GM19468 (cell line): Measurements from ENCODE around the gene PITPNM3.

ENCODE experiments used
- ATAC-seq: cut with Tn5 transposase; IDR thresholded peaks from one replicate; pipeline ENCODE4 v1.9.1; 2021; ENCODE audit warnings: mild to moderate bottlenecking, moderate library complexity, moderate number of reproducible peaks; ENCODE audit not compliant: unreplicated experiment; ENCODE audit errors: extremely low read depth

Gene PITPNM3

GRCh38 chr17:6505425-6506142, 50.8 kb downstream of the PITPNM3 start:
- ATAC-seq: no peak

- no peak for ATAC-seq
Observed at GRCh38 chr17:6503641-6504195, 52.6 kb downstream of the PITPNM3 start.

- ATAC-seq: no peak
Observed at GRCh38 chr17:6502871-6503509, 53.4 kb downstream of the PITPNM3 start.

GRCh38 chr17:6502142-6502541, 54.2 kb downstream of the PITPNM3 start:
- ATAC-seq: no peak

GRCh38 chr17:6501359-6501758, 55.0 kb downstream of the PITPNM3 start:
- no peak for ATAC-seq

GRCh38 chr17:6498901-6499540, 57.3 kb downstream of the PITPNM3 start:
- no peak for ATAC-seq

- no peak for ATAC-seq
Observed at GRCh38 chr17:6498356-6498755, 58.0 kb downstream of the PITPNM3 start.

DNA sequence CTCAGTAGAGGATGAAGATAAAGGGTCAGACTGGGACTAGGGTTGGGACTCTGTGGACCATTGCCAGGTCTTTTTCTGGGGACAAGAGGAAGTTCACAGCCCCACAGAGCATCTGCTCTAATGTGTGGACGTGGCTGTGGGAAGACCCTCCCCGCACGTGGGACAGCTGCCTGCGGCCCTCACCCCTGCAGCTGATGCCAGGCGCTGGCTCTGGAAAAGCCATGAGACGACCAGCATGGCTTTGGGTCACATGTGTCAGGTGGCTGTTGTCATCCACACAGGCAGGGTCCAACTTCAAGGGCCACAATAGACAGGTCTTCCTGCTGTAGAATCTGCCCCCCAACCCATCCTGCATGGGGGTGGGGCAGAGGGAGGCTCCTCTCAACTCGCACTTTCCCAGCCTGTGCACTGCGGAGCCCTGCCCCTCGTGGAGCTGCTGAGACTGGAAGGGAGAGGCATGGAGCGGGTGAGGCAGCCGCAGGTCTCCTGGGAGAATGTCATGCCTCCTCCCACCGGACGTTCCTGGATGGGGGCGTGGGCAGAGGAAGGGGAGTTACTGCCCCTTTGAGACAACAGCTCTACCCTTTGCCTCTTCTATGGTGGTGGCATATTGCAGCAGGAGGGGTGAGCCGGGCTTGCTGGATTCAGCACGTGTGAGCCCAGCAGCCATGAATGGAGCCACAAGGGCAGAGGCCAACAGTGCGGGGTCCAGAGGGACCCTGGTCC, 58.7 kb downstream of the PITPNM3 start:
- ATAC-seq: no peak

DNA sequence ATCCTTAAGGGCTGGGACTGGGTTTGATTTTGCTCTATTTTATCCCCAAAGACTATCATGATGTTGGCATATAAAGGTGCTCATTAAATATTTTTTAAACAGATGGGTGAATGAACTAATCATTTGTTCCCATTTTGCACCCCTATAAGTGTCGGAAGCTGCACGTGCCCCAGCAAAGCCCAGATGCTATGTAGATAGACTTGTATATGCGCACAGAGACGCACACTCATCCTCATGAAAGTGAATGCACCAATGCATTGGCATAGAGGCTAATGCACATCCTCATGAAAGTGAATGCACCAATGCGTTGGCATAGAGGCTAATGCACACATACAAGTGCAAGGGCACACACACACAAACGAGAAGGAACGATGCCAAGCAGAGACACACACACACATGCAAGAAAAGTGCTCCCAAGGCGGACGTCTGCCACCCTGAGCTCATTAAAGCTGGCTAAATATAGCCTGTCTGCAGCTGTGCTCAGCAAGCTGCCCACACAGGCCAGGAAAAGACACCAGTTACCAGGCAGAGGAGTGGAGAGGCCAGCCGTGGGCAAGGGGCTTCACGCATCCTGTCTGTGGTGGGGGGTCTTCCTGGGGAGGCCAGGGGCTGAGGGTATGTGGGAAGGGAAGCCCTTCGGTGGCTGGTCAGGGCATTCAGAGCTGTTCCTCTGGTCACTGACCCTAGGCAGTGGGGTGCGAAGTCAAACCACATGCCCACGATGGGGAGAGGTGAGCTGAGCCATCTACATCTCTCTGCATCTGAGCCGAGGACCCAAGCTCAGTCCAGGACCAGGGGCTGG, 59.5 kb downstream of the PITPNM3 start:
- ATAC-seq: no peak

DNA sequence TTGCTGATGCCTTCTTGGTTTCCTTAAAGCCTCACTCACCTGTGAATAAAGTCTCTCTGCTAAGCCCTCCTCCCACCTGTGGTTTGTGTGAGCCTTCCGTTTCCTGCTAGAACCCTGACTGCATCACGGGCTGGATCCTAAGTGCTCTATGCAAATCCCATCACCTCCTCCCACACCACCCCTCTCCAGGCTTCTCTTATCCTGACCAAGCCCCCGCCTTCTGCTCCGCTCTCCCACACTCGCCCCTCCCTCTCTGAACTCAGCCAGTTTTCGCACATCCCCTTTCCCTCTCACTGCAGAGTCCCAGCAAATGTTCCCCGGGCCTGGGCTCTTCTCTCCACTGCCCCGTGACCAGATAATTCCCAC, 60.3 kb downstream of the PITPNM3 start:
- no peak for ATAC-seq

DNA sequence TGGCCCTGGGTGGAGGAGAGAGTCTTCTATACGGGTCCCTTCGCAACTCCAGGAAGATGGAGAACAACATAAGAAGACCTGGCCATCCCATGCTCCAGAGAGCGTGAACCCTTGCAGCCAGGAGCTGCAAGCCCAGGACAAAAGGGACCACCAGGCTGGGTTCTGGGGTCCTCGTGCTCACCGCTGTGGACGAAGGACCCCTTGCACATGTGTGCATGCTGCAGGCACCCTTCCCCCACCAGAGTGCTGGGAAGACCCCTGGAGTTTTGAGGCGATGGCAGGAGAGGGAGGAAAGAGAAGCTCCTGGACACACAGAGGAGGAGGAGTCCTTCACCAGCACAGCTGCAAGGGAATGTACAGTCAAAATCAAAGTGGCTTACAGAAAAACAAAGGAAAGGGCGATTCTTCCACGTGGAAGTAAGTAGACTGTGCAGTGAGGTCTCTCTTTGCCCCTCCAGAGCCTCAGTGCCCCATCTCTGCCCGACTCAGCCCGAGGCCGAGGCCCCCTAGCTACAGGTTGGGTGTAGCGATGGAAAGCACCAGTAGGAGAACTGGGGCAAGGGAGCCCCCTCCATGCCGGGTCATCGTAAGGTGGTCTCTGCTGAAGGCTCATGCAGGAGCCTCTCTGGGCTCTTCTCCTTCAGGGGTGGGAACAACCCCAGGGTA, 60.8 kb downstream of the PITPNM3 start:
- no peak for ATAC-seq

GRCh38 chr17:6494239-6494941, 62.0 kb downstream of the PITPNM3 start:
- ATAC-seq: no peak

GRCh38 chr17:6492892-6493674, 63.3 kb downstream of the PITPNM3 start:
- ATAC-seq: no peak

DNA sequence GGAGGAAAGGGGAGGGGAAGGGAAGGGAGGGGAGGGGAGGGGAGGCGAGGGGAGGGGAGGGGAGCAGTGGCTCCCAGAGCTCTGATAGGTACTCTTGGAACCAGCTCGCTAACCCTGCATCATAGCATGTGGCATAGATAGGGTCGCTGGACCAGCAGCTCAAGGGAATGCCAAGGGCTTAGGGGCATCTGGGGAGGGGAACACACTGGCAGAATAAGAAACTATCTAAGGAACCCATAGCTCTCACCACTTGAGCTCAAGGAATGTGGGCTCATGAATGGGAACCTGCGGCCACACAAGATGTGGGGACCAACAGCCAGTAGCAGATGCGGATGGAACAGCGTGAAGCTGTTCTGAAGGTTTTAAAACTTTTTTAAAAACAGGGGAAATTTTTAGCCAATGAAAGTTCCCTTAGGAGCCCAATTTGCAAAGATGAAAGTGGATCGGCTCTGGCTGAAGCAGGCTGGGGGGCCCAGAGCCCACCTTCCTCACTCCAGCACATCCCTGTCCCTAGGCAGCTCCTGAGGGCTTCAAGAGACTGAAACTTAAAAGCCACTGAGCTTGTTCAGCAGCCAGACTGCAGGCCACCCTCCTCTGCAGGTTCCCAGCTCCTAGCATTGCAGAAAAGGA, 65.2 kb downstream of the PITPNM3 start:
- no peak for ATAC-seq

DNA sequence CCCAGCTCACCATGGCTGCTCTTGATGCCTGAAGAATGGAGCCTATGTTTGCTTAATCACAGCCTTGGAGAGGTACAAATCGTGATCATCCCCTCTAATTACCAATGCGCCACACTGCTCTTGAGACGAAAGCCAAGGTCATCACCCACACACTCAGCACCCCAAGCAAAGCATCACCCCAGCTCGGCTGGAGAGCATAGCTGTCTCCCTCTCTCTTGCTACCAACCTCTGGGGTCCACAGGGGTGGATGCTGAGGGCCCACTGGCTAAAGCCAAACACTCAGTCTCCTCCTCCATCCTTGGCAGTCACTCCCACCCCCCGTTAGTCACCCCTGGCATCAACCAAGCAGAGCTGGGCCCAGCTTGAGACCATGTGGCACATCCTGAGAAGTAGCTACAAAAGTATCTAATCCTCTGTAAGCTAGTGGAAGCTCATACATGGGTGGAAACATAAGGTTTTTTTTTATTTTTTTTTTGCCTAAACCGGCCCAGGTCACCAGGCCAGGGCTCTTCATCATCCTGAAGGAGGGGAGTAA, 67.3 kb downstream of the PITPNM3 start:
- no peak for ATAC-seq

DNA sequence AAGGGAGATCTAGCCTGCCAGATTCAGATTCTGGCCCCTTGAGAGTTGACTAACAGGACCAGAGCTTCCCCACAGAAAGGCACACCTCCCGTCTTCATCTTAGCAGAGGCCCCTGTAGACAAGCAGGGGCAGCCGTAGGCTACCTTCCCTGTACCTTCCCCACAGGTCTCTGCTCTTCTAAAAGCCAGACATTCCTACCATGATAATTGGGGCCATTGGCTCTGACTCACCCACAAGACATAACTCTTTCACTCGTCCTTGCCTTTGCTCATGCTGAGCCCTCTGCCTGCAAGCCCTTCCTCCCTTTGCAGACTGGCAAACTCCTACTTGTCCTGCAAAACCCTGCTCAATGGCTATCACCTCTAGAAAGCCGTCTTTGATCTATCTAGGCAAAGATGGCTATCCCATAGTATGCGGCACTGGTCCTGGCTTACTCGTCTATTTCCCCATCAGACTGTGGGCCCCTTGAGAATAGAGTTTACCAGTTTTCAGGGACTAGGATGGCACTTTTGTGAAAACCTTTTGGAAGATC, 68.3 kb downstream of the PITPNM3 start:
- ATAC-seq: no peak
